Hepatocyte (in vitro differentiated cells): Measurements from ENCODE around the gene CCDC102A.

Experiments used
- CTCF ChIP-seq: fragments of 200-600 bp; sonication (generic); IDR thresholded peaks from 2 replicates; pipeline ENCODE4 v1.5.1; 2016; ENCODE audit warnings: antibody characterized with exemption, mild to moderate bottlenecking; ENCODE audit not compliant: poor library complexity
- EZH2 ChIP-seq: fragments of 200-600 bp; sonication (generic); IDR thresholded peaks from 2 replicates; pipeline ENCODE4 v1.6.1; 2016; ENCODE audit warnings: antibody characterized with exemption, mild to moderate bottlenecking, borderline replicate concordance
- EZH2phosphoT487 ChIP-seq: fragments of 200-600 bp; sonication (generic); IDR thresholded peaks from one replicate; pipeline ENCODE4 v1.6.1; 2018; ENCODE audit warnings: antibody characterized with exemption, mild to moderate bottlenecking, low read depth, moderate library complexity; ENCODE audit not compliant: unreplicated experiment, severe bottlenecking

- TF ChIP-seq CTCF (no peak), EZH2 (no peak), EZH2phosphoT487 (no peak)
These were observed 1.3 kb downstream of the CCDC102A start for GRCh38 chr16:57534881-57535658.
